NCI-H748 (cell line): ENCODE results near the gene UBAC1.
A peak's percentile ranks its signal among the peaks of the same experiment; 100 is the strongest.
"Not testable (repeated sequence)": the region's sequence is repeated elsewhere in the genome, so short reads cannot be mapped to it uniquely, and the experiment has no call there.

Experiments
- DNase-seq: peaks from one replicate; lab custom pipeline; 2025; ENCODE audit not compliant: unreplicated experiment; lab: John Stamatoyannopoulos, UW

The UBAC1 gene

DNA sequence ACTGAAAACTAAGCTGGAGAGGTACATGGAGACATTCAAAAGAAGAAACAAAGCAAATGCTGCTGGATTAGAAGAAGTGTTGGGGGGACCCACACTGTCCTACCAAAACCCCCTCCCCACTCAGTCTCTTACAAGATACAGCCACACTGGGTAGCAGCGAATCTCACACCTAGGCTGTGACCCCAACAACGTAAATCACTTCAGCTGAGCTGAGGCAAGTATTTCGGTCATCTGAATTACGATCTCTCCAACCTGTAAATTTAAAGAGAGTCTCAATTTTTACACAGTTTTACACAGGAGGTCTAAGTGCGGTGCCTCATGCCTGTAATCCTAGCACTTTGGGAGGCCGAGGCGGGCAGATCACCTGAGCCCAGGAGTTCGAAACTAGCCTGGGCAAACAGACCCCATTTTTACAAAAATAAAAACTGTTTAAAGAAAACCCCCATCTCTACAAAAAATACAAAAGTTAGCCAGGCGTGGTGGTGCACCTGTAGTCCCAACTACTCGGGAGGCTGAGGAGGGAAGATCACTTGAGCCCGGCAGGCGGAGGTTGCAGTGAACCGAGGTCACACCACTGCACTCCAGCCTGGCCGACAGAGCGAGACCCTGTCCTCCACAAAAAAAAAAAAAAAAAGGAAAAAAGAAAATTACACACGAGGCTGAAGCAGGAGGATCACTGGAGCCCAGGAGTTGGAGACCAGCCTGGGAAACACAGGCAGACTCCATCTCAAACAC is 57.2 kb downstream of the UBAC1 start:
- no peak for DNase-seq

DNA sequence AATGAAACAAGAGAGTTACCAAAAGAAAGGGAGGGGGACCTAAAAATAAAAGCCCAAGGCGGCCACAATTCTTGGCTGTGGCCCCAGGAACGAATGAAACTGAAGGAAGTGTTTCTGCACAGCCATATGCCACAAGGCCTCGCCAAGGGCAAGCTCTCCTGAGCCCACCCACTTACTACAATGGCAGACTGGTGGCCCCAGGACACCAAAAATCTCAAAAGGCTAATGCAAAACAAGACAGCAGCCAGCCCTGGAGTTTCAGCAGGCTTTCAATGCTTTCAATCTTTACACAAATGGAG is 57.9 kb downstream of the UBAC1 start:
- DNase-seq: no peak

DNA sequence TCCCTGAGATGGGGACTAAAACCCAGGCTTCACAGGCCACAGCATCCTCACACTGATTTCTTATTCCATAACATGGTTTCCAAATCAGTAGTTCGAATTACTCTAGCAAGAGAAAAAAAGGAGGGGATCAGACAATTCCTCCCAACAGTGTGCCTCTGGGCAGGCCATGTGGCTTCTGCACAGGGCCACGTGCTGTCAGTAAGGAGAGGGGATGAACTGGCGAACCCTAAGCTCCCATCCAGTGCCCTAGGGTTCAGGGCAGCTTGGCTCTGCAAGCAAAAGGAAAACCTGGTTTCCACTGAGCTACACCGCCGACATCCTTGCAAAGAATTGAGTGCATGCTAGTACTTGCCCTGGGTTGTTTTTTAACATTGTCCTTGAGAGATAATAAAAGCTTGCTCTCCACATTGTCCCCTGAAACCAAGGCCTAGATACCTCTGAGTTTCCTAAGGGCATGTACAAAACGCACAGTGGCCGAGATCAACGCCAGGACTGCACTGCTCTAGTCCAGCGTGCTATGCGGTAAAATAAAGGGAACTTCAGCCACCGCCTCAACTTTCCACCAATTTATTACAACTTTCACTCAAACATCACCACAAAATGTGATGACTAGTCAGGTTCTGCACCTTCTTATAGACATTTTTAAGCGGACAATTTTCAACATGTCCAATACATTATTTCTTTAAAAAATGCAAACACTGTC is 58.4 kb downstream of the UBAC1 start:
- DNase-seq: no peak

DNA sequence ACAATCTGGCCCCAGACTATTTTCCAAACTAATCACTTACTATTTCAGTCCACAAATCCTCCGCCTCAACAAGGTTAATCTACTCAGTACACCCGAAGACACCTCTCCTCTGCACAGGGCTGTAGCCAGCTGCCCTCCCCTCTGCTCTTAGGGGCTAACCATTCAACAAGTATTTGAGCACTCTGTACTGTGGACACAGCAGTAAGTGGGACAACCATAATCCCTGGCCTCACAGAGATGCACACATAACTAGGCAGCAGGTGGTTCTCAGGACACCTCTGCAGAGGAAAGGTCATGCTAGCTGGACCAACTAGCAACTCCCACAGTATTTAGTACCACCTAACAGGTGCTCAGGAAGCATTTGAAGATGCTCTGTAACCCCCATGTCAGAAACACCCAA is 59.3 kb downstream of the UBAC1 start:
- DNase-seq: no peak

DNA sequence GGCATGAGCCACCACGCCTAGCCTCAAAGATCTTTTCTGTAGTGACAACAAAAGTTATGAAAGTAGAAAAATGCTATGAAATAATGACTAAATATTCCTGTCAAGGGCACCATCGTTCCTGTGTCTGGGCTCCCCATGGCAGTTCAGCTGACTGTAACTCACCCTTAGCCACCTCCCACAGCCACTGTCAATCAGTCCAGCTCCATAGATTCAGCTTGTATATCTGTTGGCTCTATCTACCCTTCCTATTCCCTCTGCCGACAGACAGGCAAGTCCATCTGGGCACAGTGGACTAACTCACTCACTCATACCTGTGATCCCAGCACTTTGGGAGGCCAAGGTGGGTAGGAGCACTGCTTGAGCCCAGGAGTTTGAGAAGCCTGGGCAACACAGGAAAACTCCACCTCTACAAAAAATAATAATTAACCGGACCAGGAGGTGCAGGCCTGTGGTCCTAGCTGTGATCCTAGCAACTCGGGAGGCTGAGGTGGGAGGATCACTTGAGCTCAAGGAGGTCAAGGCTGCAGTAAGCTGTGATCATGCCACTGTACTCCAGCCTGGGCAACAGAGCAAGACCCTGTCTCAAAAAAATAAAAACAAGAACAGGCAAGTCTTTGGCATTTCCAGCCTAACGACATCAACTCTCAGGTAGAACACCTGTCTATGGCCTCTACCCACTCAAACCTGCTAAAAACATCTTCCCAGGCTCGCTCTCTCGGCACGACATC is 60.0 kb downstream of the UBAC1 start:
- no peak for DNase-seq

DNA sequence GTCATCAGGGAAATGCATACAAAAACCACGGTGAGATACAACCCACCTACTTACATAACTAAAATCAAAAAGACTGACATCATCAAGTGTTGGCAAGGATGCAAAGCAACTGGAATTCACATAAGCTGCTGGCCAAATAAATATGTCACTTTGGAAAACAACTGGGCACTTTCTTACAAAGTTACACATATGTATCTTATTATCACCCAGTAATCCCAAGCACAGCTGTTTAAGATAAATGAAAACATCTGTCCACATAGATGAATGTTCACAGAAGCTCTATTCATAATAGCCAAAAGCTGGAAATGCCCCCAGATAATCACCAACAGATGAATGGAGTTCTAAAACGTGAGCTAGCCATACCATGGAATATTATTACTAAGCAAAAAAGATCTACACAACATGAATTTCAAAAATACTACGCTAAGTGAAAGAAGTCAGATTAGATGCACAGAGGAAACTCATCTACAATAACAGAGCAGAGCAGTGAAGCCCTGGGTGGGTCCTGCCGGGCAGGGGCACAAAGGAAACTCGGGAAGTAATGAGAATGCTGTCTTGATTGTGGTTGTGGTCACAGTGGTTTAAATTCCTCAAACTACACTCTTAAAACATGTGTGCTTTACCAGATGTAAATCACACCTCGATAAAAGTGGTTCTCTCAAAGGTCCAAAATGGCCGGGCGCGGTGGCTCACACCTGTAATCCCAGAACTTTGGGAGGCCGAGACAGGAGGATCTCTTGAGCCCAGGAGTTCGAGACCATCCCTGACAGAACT is 62.4 kb downstream of the UBAC1 start:
- DNase-seq: no peak

DNA sequence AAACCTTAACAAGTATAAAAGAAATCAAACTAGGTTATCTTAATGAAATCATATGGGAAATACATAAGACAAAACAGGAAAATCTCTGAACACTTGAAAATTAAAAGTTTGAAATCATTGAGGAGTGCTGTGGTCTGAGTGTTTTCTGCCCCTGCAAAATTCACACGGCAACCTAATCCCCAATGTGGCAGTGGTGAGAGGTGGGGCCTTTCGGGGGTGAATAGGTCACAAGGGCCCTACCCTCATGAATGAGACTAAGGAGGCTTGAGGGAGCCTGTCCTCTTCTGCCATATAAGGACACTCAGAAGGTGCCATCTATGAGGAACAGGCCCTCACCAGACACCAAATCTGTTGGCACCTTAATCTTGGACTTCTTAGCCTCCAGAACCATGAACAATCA is 64.5 kb downstream of the UBAC1 start:
- no peak for DNase-seq

DNA sequence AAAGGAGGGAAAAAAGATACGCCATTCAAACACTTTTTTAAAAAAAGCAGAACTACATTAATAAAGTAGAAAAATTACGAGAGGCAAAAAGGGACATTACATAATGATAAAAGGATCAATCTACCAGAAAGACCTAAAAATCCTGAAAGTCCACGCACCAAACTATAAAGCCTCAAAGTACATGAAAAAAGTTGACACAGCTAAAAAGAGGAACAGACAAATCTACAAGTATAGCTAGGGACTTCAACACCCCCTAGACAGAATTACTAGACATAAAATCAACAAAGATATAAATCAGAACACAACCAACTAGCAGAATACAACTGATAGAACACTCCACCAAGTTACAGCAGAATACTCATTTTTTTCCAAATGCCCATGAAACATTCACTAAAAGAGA is 65.0 kb downstream of the UBAC1 start:
- DNase-seq: no peak

DNA sequence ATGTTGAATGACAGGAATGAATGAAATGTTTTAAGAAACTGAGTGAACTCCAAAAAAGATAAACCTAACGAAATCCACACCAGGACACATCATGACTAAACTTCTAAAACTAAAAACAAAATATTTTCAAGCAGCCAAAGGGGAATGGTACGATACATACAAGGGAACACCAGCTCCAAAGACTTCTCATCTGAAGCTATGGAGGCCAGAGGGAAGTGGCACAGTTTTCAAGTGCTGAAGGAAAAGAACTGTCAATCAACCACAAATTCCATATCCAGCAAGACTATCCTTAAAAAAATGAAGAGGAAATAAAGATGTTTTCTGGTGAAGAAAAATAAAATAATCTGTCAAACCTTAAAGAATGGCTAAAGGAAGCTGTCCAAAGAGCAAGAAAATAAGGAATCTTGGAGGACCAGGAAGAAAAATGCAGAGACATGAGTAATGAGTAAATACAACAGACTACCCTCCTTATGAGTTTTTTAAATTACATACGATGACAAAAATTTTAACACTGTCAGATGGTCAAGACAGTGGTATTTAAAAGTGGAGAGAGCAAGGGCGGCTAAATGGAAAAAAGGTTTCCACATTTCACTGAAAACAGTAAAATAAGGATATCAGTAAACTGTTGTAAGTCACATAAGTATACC is 65.8 kb downstream of the UBAC1 start:
- DNase-seq: no peak

DNA sequence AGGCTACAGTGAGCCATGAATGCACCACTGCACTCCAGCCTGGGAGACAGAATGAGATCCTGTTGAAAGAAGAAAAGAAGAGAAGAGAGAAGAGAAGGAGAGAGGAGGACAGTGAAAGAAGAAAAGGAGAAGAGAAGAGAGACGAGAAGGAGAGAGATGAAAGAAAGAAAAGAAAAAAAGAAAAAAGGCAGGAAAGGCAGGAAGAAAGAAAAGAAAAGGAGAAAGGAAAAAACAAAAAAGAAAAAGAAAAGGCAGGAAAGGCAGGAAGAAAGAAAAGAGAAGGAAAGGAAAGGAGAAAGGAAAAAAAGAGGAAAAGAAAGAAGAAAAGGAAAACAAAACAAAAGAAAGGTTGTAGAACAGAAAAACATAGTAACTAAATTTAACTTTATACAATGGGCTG is 68.1 kb downstream of the UBAC1 start:
- DNase-seq: no peak

DNA sequence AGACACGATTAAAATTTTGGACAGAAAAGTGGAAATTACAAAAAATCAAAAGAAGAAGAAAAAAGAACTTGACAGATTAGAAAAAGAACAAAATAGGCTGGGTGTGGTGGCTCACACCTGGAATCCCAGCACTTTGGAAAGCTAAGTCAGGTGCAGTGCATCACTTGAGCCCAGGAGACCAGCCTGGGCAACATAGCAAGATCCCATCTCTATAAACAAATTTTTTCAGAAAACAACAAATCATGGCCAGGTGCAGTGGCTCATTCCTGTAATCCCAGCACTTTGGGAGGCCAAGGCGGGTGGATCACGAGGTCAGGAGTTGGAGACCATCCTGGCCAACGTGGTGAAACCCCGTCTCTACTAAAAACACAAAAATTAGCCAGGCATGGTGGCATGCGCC is 68.8 kb downstream of the UBAC1 start:
- DNase-seq: not testable (repeated sequence)

DNA sequence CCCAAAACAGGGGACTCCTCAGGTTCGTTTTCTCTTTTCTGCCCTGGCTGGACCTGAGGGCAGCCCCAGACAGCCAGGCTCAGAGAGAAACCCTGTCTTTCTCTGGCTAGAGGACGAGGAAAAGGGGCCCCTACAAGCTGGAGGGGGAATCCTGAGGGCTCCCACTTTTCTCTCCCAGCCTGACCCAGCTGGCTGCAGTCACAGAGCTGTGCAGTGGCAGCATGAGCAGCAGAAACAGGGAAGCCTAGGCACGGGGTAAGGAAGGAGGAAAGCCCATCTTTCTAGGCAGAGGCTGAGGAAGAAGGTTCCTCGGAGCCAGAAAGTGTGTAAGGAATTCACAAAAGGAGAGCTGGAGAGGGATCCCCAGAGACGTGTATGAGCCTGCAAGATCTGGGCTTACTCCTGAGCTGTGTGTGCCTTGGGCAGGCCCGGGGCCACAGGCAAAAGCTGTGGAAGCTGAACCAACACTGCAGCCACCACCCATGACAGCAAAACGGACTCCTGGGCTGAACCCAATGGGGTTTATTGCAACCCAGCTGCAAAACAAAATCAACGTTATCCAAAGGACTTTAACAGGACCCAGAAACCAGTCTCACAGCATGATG is 70.0 kb downstream of the UBAC1 start:
- no peak for DNase-seq

DNA sequence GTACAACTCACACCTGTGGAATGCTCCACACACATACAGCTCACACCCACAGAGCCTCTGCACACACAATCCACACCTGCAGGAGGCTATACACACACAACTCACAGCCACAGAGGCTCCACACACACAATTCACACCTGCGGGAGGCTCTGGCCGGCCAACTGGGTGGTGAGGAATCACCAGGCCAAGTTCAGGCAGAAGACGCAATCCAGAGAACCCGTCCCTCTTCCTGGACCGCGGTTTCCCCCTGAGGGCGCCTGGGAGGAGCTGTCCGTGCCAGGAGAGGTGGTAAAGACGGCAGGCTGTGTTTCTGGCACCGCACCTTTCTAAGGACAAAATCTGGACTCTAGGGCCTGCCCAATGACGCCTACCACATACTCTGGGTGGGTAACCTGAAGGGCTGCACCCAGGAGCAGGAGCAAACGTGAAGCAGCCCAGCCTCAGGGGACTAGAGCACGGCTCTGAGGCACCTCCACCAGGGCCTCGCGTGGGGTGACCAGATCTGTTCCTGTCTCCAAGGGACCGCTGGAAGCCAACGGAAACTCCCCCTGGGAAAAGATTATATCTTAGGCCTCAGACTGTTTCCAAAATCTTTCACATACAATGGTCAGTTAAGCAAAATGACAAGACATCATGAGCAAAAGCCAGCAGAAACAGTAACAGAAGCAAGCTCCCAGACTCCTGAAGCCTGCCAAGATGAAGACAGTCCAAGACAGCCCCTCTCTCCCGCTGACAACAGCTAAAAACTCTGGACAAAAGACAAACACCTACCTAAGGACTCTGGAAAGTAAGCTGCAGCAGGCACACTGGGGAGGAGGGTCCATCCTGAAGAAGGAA is 70.8 kb downstream of the UBAC1 start:
- DNase-seq: no peak

DNA sequence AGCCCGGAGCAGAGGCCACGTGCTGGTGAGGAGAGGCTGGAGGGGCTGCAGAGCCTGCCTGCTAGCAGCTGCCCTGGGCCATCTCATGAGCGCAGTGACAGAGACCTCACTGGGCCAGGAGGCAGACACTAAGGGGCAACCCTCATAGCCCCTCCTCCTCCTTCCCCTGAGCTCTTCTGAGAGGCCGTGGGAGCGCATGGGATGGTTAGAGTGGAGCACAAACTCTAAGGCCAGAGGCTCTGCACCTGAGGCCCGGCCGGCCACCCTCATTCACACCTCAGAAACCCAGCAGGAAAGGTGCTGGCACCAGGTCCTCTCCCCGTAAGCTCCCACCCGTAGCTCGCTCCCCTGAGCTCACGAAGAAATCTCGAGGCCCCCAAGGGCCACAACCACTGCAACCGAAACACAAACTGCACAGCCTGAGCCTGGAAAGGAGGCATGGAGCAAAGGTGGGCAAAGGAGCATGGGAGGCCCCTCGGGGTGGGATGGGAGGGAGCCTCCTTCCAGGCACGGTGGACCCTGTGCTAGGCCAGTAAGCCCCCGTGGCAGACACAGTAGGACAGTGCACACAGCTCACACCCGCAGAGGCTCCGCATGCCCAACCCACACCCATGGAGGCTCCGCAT is 71.5 kb downstream of the UBAC1 start:
- no peak for DNase-seq

DNA sequence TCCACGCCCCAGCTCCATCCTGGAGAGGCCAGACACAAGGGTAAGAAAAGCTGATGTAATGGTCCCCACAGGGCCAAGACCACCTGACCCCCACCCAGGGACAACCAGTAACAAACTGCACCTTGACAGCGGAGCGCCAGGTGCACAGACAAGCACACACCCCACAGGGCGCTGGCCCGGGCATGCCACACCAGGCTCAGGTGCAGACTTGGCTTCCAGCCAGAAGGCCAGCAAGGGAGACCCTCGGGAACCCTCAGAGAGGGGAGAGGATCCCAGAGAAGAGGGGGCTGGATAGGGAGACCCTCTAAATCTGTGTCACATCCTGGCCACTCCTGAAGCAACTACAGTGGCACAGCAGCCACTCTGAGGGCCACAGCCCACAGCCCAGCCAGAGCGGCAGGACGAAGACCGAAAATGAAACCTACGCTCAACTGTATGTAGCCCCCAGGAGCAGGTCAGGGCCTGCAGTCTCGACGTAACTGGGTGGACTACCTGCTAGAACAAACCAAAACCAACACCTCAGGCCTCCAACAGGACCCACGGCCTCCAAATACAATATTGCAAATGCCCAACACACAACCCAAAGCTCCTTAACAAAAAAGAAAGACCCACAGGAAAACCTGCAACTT is 72.3 kb downstream of the UBAC1 start:
- peak; percentile 32 for DNase-seq

DNA sequence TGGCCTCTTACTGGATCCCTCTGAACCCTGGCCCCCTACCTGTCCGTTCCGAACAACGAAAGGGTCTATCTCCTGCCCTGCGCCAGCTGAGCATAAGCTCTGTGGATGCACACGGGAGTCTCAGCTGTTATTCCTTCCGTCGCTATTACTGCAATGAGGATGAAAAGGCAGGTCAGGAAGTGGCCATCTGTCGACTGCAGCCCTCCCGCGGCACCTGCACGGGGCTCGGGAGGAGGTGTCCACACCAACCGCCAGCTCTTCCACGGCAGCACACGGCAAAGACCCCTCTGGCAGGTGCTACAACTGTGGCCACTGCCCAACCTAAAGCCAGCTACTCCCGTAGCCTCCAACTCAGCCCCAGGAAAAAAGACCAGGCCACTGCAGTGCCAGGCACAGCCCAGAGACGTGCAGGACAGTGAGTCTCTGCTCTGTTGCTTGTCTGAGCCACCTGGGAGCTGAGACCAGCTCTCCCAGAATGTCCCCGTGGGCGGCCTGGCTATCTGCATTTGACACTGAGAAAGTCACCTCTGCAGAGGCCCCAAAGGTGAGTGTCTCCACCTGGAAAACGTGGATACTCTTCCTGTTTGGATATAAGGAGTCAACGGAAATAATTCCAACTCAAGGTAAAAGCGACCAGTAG is 72.9 kb downstream of the UBAC1 start:
- DNase-seq: no peak

DNA sequence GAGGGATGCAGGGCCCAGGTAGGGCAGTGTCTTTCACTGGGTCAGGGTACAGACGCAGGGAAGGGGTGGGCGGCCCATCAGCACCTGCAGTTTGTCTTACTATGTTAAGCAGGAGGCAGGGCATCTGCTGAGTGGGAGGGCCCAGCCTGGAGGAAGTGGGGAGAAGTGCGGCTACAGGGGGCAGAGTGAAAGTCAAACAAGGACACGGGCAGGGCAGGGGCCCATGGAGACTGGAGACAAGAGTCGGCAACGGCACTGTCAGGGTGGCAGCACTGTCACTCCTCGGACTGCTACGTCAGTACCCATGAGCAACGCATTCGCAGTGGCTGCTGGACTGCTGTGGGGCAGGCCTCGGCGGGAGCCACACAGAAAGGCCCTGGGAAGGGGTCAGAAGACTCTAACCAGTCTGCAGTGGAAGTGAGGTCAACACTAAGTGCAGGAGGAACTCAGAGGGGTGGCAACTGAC is 73.6 kb downstream of the UBAC1 start:
- DNase-seq: no peak

DNA sequence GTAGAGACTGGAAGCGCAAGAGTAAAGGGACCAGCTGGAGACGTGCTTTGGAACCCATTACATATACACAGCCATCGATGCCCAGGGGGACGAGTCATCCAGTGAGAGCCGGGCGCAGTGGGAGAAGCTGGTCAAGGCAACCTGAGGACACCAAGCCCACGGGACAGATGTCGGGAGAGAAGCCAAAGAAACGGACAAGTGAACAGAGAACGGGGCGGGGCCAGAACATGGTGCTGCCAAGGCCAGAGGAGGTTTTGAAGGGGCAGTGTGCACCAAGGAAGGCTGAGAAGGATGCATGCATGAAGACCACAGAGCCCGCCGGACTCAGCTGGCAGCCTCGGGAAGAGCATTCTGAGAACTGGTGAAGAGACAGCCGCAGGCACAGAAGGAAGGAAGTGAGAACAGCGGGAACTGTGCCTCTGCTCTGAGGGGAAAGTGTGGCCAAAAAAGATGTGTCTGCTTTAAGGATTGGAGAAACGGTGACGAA is 74.1 kb downstream of the UBAC1 start:
- DNase-seq: no peak
